Skeletal muscle tissue (tissue), 4 donors: ENCODE results near the gene TRPC3. TPM values are rescaled to one million over a fixed set of nuclear protein-coding genes. Genes with fewer than 3 reads are reported as not detected.

Source experiments
- H3K27ac ChIP-seq: one replicate; pipeline ENCODE4 v1.7.0; 2013; ENCODE audit warnings: mild to moderate bottlenecking, low read depth, low read length, inconsistent platforms
- H3K27me3 ChIP-seq, 3 donors: one replicate each; pipeline ENCODE4 v1.7.0; 2013; ENCODE audit warnings: low read length in 3 of 3; ENCODE audit not compliant: control insufficient read depth in 3 of 3, insufficient read depth in 3 of 3
- H3K36me3 ChIP-seq, 3 donors: one replicate each; pipeline ENCODE4 v1.7.0; 2013; ENCODE audit warnings: low read length in 3 of 3; ENCODE audit not compliant: control insufficient read depth in 3 of 3, insufficient read depth in 3 of 3
- H3K4me1 ChIP-seq, 3 donors: one replicate each; pipeline ENCODE4 v1.7.0; 2013; ENCODE audit warnings: low read length in 3 of 3, mild to moderate bottlenecking in 3 of 3; ENCODE audit not compliant: control insufficient read depth in 3 of 3, insufficient read depth in 3 of 3
- H3K4me3 ChIP-seq, 3 donors: one replicate each; pipeline ENCODE4 v1.7.0; 2013; ENCODE audit warnings: low read length in 3 of 3
- H3K9ac ChIP-seq, 3 donors: one replicate each; pipeline ENCODE4 v1.7.0; 2013; ENCODE audit warnings: low read length in 3 of 3, mild to moderate bottlenecking in 3 of 3, moderate library complexity in 2 of 3, low read depth in 1 of 3
- H3K9me3 ChIP-seq, 3 donors: one replicate each; pipeline ENCODE4 v1.7.0; 2013; ENCODE audit warnings: low read length in 3 of 3; ENCODE audit not compliant: control insufficient read depth in 3 of 3
- total RNA-seq: library from RNA; depleted of rRNA; stranded (reverse); fragments of >200 nt; gene quantifications from one replicate; pipeline ENCODE4 v1.2.3, GENCODE V29; 2014
- donor health status: Osteomylitis.

TRPC3 gene
- total RNA-seq, 1 donor from 2014 or later, result 0.52 TPM

DNA sequence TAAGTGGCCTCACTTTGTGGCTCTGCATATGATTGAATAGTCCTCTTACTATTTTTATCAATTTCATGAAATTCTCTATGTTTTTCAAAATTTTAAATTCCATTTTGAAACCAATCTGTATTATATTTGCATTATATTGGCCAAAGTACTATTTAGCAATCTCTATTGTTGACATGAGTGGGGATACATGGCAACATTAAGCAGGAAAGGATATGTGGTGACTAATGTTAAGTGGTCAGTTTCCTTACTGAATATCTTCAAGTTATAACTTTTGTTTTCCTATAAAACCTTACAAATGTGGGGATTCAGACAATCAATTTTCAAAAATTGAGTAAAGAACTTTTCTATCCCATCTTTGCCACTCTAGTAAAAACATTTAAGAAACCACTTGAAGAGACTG, 91.7 kb downstream of the TRPC3 start:
- H3K36me3 ChIP-seq, result peaks cover 3 to 11% (median 8%) of the 10 kb centered on the region in 3 donors
- no peak overlapping the region for H3K4me3 ChIP-seq
- no peak overlapping the region for H3K9ac ChIP-seq

GRCh38 chr4:121851354-121851753, 100.5 kb downstream of the TRPC3 start:
- no peak overlapping the region for H3K27ac ChIP-seq
- H3K27me3 ChIP-seq, result no peaks in the 10 kb centered on the region
- H3K4me3 ChIP-seq, result no peak overlapping the region
- H3K9ac ChIP-seq, result no peak overlapping the region
- H3K4me1 ChIP-seq, result no peaks in the 10 kb centered on the region
- H3K9me3 ChIP-seq, result no peaks in the 10 kb centered on the region
- peaks cover 0 to 17% (median 11%) of the 10 kb centered on the region in 3 donors for H3K36me3 ChIP-seq

More for the DNA sequence above, 91.7 kb downstream of the TRPC3 start:
- no peaks in the 10 kb centered on the region for H3K4me1 ChIP-seq
- no peaks in the 10 kb centered on the region for H3K27me3 ChIP-seq
- H3K27ac ChIP-seq, result no peak overlapping the region
- H3K9me3 ChIP-seq, result no peaks in the 10 kb centered on the region

GRCh38 chr4:121846662-121847061, 105.2 kb downstream of the TRPC3 start:
- Histone ChIP-seq H3K9ac (no peak overlapping the region), H3K4me1 (no peaks in the 10 kb centered on the region), H3K4me3 (no peak overlapping the region), H3K27me3 (no peaks in the 10 kb centered on the region), H3K27ac (no peak overlapping the region), H3K9me3 (no peaks in the 10 kb centered on the region), H3K36me3 (peaks cover 4 to 23% (median 15%) of the 10 kb centered on the region in 3 donors)

DNA sequence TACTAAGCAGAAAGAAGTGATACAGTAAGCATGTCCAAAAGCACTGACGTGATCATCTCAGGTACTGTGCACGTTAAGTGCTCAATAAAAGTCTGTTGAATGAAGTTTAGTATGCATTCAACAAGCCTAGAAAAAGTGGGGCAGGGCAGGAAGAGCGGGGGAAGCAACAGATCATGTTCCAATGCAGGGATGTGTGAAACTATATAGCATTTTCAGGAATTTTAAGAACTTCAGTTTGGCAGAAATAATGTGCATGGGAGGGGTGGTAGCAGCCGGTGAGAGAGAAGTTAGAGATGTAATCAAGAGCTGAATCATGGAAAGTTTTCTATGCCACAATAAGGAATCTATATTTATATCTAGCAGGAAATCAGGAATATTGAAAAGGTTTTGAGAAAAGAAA, 109.0 kb downstream of the TRPC3 start:
- H3K9ac ChIP-seq, result no peak overlapping the region
- H3K4me1 ChIP-seq, result no peaks in the 10 kb centered on the region
- H3K27me3 ChIP-seq, result no peaks in the 10 kb centered on the region
- no peaks in the 10 kb centered on the region for H3K9me3 ChIP-seq
- no peak overlapping the region for H3K4me3 ChIP-seq
- H3K36me3 ChIP-seq, result peaks cover 4 to 23% (median 10%) of the 10 kb centered on the region in 3 donors
- no peak overlapping the region for H3K27ac ChIP-seq

- Histone ChIP-seq H3K9me3 (no peaks in the 10 kb centered on the region), H3K4me1 (no peaks in the 10 kb centered on the region), H3K4me3 (no peak overlapping the region), H3K27me3 (no peaks in the 10 kb centered on the region), H3K36me3 (peaks cover 0 to 20% (median 0%) of the 10 kb centered on the region in 3 donors), H3K9ac (no peak overlapping the region), H3K27ac (no peak overlapping the region)
These were observed 113.7 kb downstream of the TRPC3 start for GRCh38 chr4:121838136-121838535.

GRCh38 chr4:121829511-121829910, 122.3 kb downstream of the TRPC3 start:
- Histone ChIP-seq H3K36me3 (peaks cover 0 to 14% (median 11%) of the 10 kb centered on the region in 3 donors), H3K27ac (no peak overlapping the region), H3K27me3 (no peaks in the 10 kb centered on the region), H3K4me3 (no peak overlapping the region), H3K9me3 (no peaks in the 10 kb centered on the region), H3K9ac (no peak overlapping the region), H3K4me1 (no peaks in the 10 kb centered on the region)

Other genes with a start within 250 kb of the TRPC3 start
- gene SMIM43, start 186.9 kb downstream of the TRPC3 start, total RNA-seq, result 2.6 TPM
- 25.1 TPM for gene EXOSC9, start 150.7 kb downstream of the TRPC3 start, total RNA-seq
- 8.9 TPM for gene CCNA2, start 128.2 kb downstream of the TRPC3 start, total RNA-seq
- 9.4 TPM for gene BBS7, start 81.6 kb downstream of the TRPC3 start, total RNA-seq
- gene BLTP1, start 200.3 kb upstream of the TRPC3 start, total RNA-seq, result 88.7 TPM